ENCODE measurements around the gene NR1H2. TPM values are rescaled to one million over a fixed set of nuclear protein-coding genes. Genes with fewer than 3 reads are reported as not detected.

The NR1H2 gene
- total and polyA plus RNA-seq, 10 of the 15 experiments (the other 5 are each of a cell fraction or from before 2014, with no cell fraction given): 0.05 to 54.2 (median 35.1) TPM

- TF ChIP-seq ZZZ3 (IDR thresholded peaks at IDR 0.05; ENCODE audit: control insufficient read depth, insufficient read length, low read depth) (no peak), SRF (IDR thresholded peaks at IDR 0.05; ENCODE audit: low read depth in 2 of 2, low read length in 2 of 2) (no peak), TAF1 (IDR thresholded peaks at IDR 0.05; ENCODE audit: borderline replicate concordance, low read depth, low read length) (no peak), KLF5 (IDR thresholded peaks at IDR 0.05; ENCODE audit: partially characterized antibody) (no peak), HDAC6 (IDR thresholded peaks at IDR 0.05; ENCODE audit: unreplicated experiment) (no peak), BCL3 (IDR thresholded peaks at IDR 0.05; ENCODE audit: borderline replicate concordance, insufficient read depth, low read depth, low read length, poor library complexity, severe bottlenecking) (peak; percentile 78), CBFB (IDR thresholded peaks at IDR 0.05; ENCODE audit: low read depth) (peak; percentile 85), SREBF2 (IDR thresholded peaks at IDR 0.05; ENCODE audit: low read length) (no peak), ATF3 (IDR thresholded peaks at IDR 0.05; ENCODE audit: borderline replicate concordance, extremely low read depth, low read depth, low read length) (no peak), USF2 (IDR thresholded peaks at IDR 0.05; ENCODE audit: borderline replicate concordance, low read depth, low read length) (no peak), RELA (IDR thresholded peaks at IDR 0.05; ENCODE audit: borderline replicate concordance, partially characterized antibody) (peak; percentile 13), BMI1 (IDR thresholded peaks at IDR 0.05; ENCODE audit: borderline replicate concordance) (no peak), CHD1 (IDR thresholded peaks at IDR 0.05; ENCODE audit: low read depth, low read length) (no peak), MTA3 (IDR thresholded peaks at IDR 0.05; ENCODE audit: borderline replicate concordance, low read length) (peak; percentile 74; the same call in 1 of the 2 replicates), FOS (IDR thresholded peaks at IDR 0.05; ENCODE audit: borderline replicate concordance, extremely low read depth, insufficient read length) (no peak), CBX5 (IDR thresholded peaks at IDR 0.05; ENCODE audit: low read depth) (no peak), MYB (IDR thresholded peaks at IDR 0.05; ENCODE audit: borderline replicate concordance, low read depth, low read length) (no peak), ATF2 (IDR thresholded peaks at IDR 0.05; ENCODE audit: low read length) (no peak; the same call in 1 of the 2 replicates), ZBTB33 (IDR thresholded peaks at IDR 0.05) (no peak), CREM (IDR thresholded peaks at IDR 0.05; ENCODE audit: low read depth) (peak; percentile 94), SIN3A (IDR thresholded peaks at IDR 0.05; ENCODE audit: low read depth, low read length) (no peak), GATAD2B (conservative IDR thresholded peaks at IDR 0.05; ENCODE audit: low read depth) (0 out of 2 replicates have a peak, but pooled peaks have one; percentile 67), HDAC2 (IDR thresholded peaks at IDR 0.05) (no peak), ZBED1 (IDR thresholded peaks at IDR 0.05; ENCODE audit: borderline replicate concordance) (peak; percentile 100)
Observed at GRCh38 chr19:50333235-50333736, 43.0 kb upstream of the NR1H2 start (continued).

All from GM12878 (cell line).